ENCODE measurements around the gene TMEM134.
"Not testable (repeated sequence)": the region's sequence is repeated elsewhere in the genome, so short reads cannot be mapped to it uniquely, and the experiment has no call there.

Gene TMEM134

GRCh38 chr11:67429722-67430121 lies 39.3 kb downstream of the TMEM134 start:
- no peak for DNase-seq
- H3K4me1 ChIP-seq (ENCODE audit: control insufficient read depth, insufficient read depth, low read length, poor library complexity, severe bottlenecking), result peaks cover 35% of the 10 kb centered on the region
- no peak overlapping the region for H3K27ac ChIP-seq (ENCODE audit: insufficient read depth, low read length, poor library complexity, severe bottlenecking)
- no peaks in the 10 kb centered on the region for H3K27me3 ChIP-seq (replicated peaks; ENCODE audit: control insufficient read depth, insufficient read depth, low read length, poor library complexity, severe bottlenecking)
- no peak overlapping the region for H3K4me3 ChIP-seq (ENCODE audit: insufficient read depth, low read depth, low read length, poor library complexity, severe bottlenecking)
- no peaks in the 10 kb centered on the region for H3K9me3 ChIP-seq (ENCODE audit: control insufficient read depth, low read length)
- peaks cover 12% of the 10 kb centered on the region for H3K36me3 ChIP-seq (ENCODE audit: control insufficient read depth, insufficient read depth, low read length)

GRCh38 chr11:67429038-67429668 lies 39.9 kb downstream of the TMEM134 start:
- DNase-seq, result no peak
- Histone ChIP-seq H3K27me3 (replicated peaks; ENCODE audit: control insufficient read depth, insufficient read depth, low read length, poor library complexity, severe bottlenecking) (no peaks in the 10 kb centered on the region), H3K9me3 (ENCODE audit: control insufficient read depth, low read length) (no peaks in the 10 kb centered on the region), H3K27ac (ENCODE audit: insufficient read depth, low read length, poor library complexity, severe bottlenecking) (peak overlapping the region; percentile 89), H3K36me3 (ENCODE audit: control insufficient read depth, insufficient read depth, low read length) (peaks cover 6% of the 10 kb centered on the region), H3K4me3 (ENCODE audit: insufficient read depth, low read depth, low read length, poor library complexity, severe bottlenecking) (peak overlapping the region; percentile 82), H3K4me1 (ENCODE audit: control insufficient read depth, insufficient read depth, low read length, poor library complexity, severe bottlenecking) (peaks cover 29% of the 10 kb centered on the region)

- no peaks in the 10 kb centered on the region for H3K27me3 ChIP-seq (replicated peaks; ENCODE audit: control insufficient read depth, insufficient read depth, low read length, poor library complexity, severe bottlenecking)
- H3K36me3 ChIP-seq (ENCODE audit: control insufficient read depth, insufficient read depth, low read length), result peaks cover 5% of the 10 kb centered on the region
- peak; percentile 95 to 99 (median 98) for DNase-seq
- H3K27ac ChIP-seq (ENCODE audit: insufficient read depth, low read length, poor library complexity, severe bottlenecking), result peak within 1 kb of the TSS; percentile 89
- H3K4me3 ChIP-seq (ENCODE audit: insufficient read depth, low read depth, low read length, poor library complexity, severe bottlenecking), result peak within 1 kb of the TSS; percentile 82
- H3K9me3 ChIP-seq (ENCODE audit: control insufficient read depth, low read length), result no peaks in the 10 kb centered on the region
- H3K4me1 ChIP-seq (ENCODE audit: control insufficient read depth, insufficient read depth, low read length, poor library complexity, severe bottlenecking), result peaks cover 21% of the 10 kb centered on the region
Measured at GRCh38 chr11:67428052-67429001, 40.7 kb downstream of the TMEM134 start, which contains the start of gene RPS6KB2. Gene RPS6KB2 (plus strand): TSS chr11:67428494. CDS start chr11:67428546, 52 bp downstream.

GRCh38 chr11:67427364-67427859 lies 41.6 kb downstream of the TMEM134 start:
- H3K27ac ChIP-seq (ENCODE audit: insufficient read depth, low read length, poor library complexity, severe bottlenecking), result peak overlapping the region; percentile 89
- H3K4me3 ChIP-seq (ENCODE audit: insufficient read depth, low read depth, low read length, poor library complexity, severe bottlenecking), result peak overlapping the region; percentile 82
- not testable (repeated sequence) for H3K36me3 ChIP-seq (ENCODE audit: control insufficient read depth, insufficient read depth, low read length); H3K27me3 ChIP-seq (replicated peaks; ENCODE audit: control insufficient read depth, insufficient read depth, low read length, poor library complexity, severe bottlenecking); H3K9me3 ChIP-seq (ENCODE audit: control insufficient read depth, low read length); DNase-seq
- H3K4me1 ChIP-seq (ENCODE audit: control insufficient read depth, insufficient read depth, low read length, poor library complexity, severe bottlenecking), result peaks cover 14% of the 10 kb centered on the region

- H3K36me3 ChIP-seq (ENCODE audit: control insufficient read depth, insufficient read depth, low read length), result no peaks in the 10 kb centered on the region
- no peak overlapping the region for H3K27ac ChIP-seq (ENCODE audit: insufficient read depth, low read length, poor library complexity, severe bottlenecking)
- peaks cover 32% of the 10 kb centered on the region for H3K4me1 ChIP-seq (ENCODE audit: control insufficient read depth, insufficient read depth, low read length, poor library complexity, severe bottlenecking)
- no peak overlapping the region for H3K4me3 ChIP-seq (ENCODE audit: insufficient read depth, low read depth, low read length, poor library complexity, severe bottlenecking)
- no peak for DNase-seq
- no peaks in the 10 kb centered on the region for H3K9me3 ChIP-seq (ENCODE audit: control insufficient read depth, low read length)
- H3K27me3 ChIP-seq (replicated peaks; ENCODE audit: control insufficient read depth, insufficient read depth, low read length, poor library complexity, severe bottlenecking), result no peaks in the 10 kb centered on the region
Measured at GRCh38 chr11:67423891-67424613, 45.0 kb downstream of the TMEM134 start.

GRCh38 chr11:67423466-67423865 lies 45.6 kb downstream of the TMEM134 start:
- Histone ChIP-seq H3K9me3 (ENCODE audit: control insufficient read depth, low read length) (no peaks in the 10 kb centered on the region), H3K4me3 (ENCODE audit: insufficient read depth, low read depth, low read length, poor library complexity, severe bottlenecking) (no peak overlapping the region), H3K27me3 (replicated peaks; ENCODE audit: control insufficient read depth, insufficient read depth, low read length, poor library complexity, severe bottlenecking) (no peaks in the 10 kb centered on the region), H3K27ac (ENCODE audit: insufficient read depth, low read length, poor library complexity, severe bottlenecking) (no peak overlapping the region), H3K36me3 (ENCODE audit: control insufficient read depth, insufficient read depth, low read length) (no peaks in the 10 kb centered on the region), H3K4me1 (ENCODE audit: control insufficient read depth, insufficient read depth, low read length, poor library complexity, severe bottlenecking) (peaks cover 34% of the 10 kb centered on the region)
- no peak for DNase-seq

GRCh38 chr11:67422891-67423290 lies 46.2 kb downstream of the TMEM134 start:
- H3K4me3 ChIP-seq (ENCODE audit: insufficient read depth, low read depth, low read length, poor library complexity, severe bottlenecking), result no peak overlapping the region
- H3K27ac ChIP-seq (ENCODE audit: insufficient read depth, low read length, poor library complexity, severe bottlenecking), result no peak overlapping the region
- H3K4me1 ChIP-seq (ENCODE audit: control insufficient read depth, insufficient read depth, low read length, poor library complexity, severe bottlenecking), result peaks cover 39% of the 10 kb centered on the region
- no peak for DNase-seq
- H3K27me3 ChIP-seq (replicated peaks; ENCODE audit: control insufficient read depth, insufficient read depth, low read length, poor library complexity, severe bottlenecking), result no peaks in the 10 kb centered on the region
- no peaks in the 10 kb centered on the region for H3K36me3 ChIP-seq (ENCODE audit: control insufficient read depth, insufficient read depth, low read length)
- no peaks in the 10 kb centered on the region for H3K9me3 ChIP-seq (ENCODE audit: control insufficient read depth, low read length)

- H3K36me3 ChIP-seq (ENCODE audit: control insufficient read depth, insufficient read depth, low read length), result no peaks in the 10 kb centered on the region
- H3K4me1 ChIP-seq (ENCODE audit: control insufficient read depth, insufficient read depth, low read length, poor library complexity, severe bottlenecking), result peaks cover 45% of the 10 kb centered on the region
- no peak overlapping the region for H3K4me3 ChIP-seq (ENCODE audit: insufficient read depth, low read depth, low read length, poor library complexity, severe bottlenecking)
- no peaks in the 10 kb centered on the region for H3K9me3 ChIP-seq (ENCODE audit: control insufficient read depth, low read length)
- no peaks in the 10 kb centered on the region for H3K27me3 ChIP-seq (replicated peaks; ENCODE audit: control insufficient read depth, insufficient read depth, low read length, poor library complexity, severe bottlenecking)
- H3K27ac ChIP-seq (ENCODE audit: insufficient read depth, low read length, poor library complexity, severe bottlenecking), result peak overlapping the region; percentile 68
- no peak for DNase-seq
Measured at GRCh38 chr11:67421430-67422031, 47.5 kb downstream of the TMEM134 start.

GRCh38 chr11:67420646-67421429 lies 48.2 kb downstream of the TMEM134 start:
- H3K4me3 ChIP-seq (ENCODE audit: insufficient read depth, low read depth, low read length, poor library complexity, severe bottlenecking), result peak overlapping the region; percentile 53
- H3K9me3 ChIP-seq (ENCODE audit: control insufficient read depth, low read length), result no peaks in the 10 kb centered on the region
- no peaks in the 10 kb centered on the region for H3K36me3 ChIP-seq (ENCODE audit: control insufficient read depth, insufficient read depth, low read length)
- peak; percentile 96 to 98 (median 97) for DNase-seq
- H3K4me1 ChIP-seq (ENCODE audit: control insufficient read depth, insufficient read depth, low read length, poor library complexity, severe bottlenecking), result peaks cover 52% of the 10 kb centered on the region
- H3K27me3 ChIP-seq (replicated peaks; ENCODE audit: control insufficient read depth, insufficient read depth, low read length, poor library complexity, severe bottlenecking), result no peaks in the 10 kb centered on the region
- peak overlapping the region; percentile 68 for H3K27ac ChIP-seq (ENCODE audit: insufficient read depth, low read length, poor library complexity, severe bottlenecking)

Data from effector memory CD4-positive, alpha-beta T cell (primary cell).